GM21529 (cell line): Measurements from ENCODE around the gene CACNB3.
"Not testable (repeated sequence)": the region's sequence is repeated elsewhere in the genome, so short reads cannot be mapped to it uniquely, and the experiment has no call there.

Experiments
- ATAC-seq: cut with Tn5 transposase; IDR thresholded peaks from one replicate; pipeline ENCODE4 v1.9.1; 2021; ENCODE audit not compliant: unreplicated experiment

Gene CACNB3

DNA sequence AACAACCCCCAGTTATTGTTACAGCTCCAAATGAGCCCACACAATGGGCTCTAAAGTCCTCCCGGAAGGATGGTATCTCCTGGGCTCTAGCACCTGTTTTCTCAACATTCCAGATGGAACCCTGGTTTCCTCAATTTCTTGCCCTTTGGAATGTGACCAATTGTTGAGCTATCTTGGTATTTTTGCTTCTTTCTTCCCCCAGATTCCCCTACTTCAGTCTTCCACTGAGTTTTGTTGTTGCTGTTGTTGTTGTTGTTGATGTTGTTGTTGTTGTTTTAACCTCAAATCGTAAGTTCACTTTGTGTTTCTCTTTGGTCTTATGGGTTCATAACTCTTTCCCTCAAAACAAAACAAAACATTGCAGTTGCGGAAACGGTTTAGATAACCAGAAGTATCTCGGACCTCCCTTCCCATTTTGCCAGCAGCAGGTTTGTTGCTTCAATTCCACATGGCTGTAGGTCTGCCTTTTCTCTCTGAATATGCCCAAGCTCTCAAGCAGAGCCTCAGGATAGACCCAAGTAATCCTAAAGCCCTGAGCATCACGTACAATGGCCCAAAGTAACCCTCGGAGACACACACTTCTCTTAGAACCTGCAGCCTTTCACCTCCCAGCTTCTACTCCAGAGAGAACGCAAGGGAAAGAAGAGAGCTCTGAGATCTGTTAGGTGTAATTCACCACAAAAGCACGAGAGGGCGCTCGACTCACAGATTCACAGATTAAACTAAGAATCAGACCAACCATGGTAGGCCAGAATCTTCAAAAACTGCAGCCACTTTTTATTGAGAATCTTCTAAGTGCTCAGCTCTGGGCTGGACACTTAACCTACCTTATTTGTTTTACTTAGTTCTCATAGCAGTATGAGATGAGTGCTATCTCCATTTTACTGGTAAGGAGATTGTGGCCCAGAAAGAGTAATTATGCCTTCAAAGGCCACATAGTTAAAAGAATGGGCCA is 34.7 kb downstream of the CACNB3 start:
- ATAC-seq: no peak

DNA sequence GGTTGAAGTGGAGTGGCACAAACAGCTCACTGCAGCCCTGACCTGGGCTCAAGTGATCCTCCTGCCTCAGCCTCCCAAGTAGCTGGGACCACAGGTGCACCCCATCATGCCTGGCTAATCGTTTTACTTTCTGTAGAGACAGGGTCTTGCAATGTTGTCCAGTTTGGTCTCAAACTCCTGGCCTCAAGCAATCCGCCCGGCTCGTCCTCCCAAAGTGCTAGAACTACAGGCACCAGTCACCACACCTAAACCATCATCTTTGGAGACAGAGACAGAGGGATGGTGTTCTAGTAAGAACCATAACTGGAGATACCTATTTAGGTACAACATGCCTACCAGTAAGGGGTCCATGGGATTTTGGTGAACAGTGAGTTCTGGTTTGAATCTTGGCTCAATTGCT is 36.2 kb downstream of the CACNB3 start:
- no peak for ATAC-seq

DNA sequence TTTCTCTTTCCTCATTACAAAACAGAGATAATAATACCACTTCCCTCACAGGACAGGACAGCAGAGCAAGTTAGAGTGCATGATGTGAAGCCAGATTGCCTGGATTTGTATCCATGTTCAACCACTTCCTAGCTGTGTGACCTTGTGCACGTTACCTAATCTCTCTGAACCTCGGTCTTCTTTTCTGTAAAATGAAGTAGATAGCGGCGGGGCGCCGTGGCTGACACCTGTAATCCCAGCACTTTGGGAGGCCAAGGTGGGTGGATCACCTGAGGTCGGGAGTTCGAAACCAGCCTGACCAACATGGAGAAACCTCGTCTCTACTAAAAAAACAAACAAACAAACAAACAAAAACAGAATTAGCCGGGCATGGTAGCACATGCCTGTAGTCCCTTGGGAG is 36.6 kb downstream of the CACNB3 start:
- not testable (repeated sequence) for ATAC-seq

DNA sequence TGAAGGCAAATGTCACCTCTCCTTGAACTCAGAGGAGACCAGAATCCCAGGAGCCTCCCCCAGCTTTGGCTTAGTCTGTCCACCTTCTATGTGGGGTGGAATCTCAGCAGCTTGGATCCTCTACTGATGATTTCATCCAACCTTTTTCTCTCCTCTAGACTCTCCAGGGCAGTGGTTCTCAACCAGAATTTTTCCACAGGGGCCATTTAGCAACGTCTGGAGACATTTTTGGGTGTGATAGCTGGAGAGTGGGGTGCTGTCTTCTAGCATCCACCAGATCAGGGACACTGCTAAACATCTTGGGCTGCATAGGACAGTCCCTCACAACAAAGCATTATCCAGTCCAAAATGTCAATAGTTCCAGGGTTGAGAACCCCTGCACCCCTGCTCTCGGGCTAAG is 38.1 kb downstream of the CACNB3 start:
- ATAC-seq: no peak

DNA sequence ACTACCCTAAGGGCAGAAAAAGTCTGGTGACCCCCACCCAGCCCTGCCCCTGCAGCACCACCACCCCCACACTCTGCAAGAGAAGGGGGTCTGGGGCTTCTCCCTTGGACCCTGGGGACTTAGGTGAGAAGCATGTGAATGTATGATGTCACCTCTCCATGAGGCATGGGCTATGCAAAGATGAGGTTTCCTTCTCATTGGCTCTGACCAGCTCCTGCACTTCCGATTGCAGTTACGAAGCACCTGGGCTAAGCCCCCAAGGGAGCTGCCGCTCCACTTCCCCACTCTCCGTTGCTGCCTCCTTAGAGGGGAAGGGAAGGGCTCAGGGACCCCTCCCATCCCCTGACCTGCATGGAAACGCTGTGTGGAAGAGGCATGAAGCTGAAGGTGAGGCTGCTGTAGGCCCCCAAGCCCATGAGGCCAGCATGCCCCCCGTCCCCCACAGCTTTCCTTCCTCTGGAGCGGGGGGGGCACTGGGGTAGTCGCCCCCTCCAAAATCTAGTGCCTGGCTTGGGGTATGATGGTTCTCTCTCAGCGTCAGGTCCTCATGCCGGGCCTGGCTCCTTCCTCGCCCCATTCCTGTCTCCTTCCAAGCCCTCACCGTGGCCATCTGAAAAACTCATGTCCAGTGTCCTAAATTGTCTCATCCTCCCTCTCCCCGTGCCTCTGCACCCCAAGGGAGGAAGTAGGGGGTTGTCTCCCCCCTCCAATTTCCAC is 39.1 kb downstream of the CACNB3 start:
- no peak for ATAC-seq

DNA sequence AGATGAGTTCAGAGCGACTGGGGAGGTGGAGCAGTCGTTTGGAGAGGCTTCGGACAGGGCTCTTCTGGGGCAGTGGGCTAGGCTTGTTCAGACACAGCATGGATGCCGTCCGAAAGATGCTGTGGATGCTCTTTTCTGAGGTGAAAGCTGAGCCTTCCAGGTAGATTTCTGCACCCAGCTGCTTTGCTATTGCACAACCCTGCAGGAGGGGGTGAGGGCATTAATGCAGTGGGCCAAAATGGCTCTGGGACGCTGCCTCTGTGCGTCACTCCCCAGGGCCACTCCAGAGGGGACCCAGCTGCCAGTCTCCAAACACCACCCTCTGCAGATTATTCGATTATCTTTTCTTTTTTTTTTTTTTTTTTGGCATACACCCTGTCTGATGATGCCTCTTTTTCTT is 39.7 kb downstream of the CACNB3 start:
- ATAC-seq: no peak

DNA sequence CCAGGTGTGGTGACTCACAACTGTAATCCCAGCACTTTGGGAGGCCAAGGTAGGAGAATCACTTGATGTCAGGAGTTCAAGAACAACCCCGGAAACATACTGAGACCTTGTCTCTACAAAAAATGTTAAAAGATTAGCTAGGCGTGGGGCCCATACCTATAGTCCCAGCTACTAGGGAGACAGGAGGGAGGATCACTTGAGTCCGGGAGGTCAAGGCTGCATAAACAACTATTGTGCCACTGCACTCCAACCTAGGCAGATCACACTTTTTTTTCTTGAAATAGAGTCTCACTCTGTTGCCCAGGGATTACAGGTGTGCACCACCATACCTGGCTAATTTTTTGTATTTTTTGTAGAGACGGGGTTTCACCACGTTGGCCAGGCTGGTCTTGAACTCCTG is 41.3 kb downstream of the CACNB3 start:
- ATAC-seq: no peak

DNA sequence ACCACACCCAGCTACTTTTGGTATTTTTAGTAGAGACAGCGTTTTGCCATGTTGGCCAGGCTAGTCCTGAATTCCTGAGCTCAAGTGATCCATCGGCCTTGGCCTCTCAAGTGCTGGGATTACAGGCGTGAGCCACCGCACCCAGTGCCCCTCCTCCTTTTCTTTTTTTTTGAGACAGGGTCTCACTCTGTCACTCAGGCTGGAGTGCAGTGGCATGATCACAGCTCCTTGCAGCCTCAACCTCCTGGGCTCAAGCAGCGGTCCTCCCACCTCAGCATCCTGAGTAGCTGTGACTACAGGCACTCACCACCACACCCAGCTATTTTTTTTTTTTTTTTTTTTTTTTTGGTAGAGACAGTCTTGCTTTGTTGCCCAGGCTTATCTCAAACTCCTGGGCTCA is 41.9 kb downstream of the CACNB3 start:
- ATAC-seq: not testable (repeated sequence)

DNA sequence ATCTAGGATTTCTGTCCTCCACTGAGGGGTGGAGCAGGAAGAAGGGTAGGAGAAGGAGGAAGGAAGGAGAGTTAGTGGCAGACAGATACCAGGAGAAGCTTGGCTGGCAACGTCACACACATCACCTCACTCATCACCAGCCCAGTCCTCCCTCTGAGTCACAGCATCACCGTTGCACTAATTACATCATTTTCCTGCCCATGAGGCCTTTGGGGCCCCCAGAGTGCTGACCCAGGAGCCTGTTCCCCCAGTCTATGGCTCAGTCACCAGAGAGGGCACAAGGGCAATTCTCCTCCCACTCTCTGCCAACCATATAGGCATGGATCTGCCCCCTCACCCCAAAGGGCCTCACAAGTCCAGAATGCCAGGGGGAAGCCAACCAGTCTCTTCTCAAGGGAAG is 42.8 kb downstream of the CACNB3 start:
- no peak for ATAC-seq

DNA sequence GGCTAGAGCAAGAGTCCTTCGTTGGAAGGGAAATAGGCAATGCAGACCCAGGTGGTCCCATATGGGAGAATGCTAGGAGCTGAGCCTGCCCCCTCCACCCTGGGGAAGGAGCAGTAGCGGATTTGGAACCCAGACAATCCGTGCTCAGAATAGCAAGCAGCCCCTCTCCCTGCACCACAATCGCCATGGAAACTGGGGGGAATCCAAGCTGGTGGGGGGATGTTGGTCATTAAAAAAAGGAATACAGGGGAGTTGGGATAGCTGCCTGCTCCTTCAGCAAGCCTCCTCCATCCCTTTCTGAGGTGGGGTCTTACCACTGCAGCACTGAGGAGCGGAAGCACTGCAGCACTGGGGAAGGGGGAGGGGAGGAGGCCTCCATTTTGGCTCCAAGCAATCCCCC is 44.5 kb downstream of the CACNB3 start:
- no peak for ATAC-seq

DNA sequence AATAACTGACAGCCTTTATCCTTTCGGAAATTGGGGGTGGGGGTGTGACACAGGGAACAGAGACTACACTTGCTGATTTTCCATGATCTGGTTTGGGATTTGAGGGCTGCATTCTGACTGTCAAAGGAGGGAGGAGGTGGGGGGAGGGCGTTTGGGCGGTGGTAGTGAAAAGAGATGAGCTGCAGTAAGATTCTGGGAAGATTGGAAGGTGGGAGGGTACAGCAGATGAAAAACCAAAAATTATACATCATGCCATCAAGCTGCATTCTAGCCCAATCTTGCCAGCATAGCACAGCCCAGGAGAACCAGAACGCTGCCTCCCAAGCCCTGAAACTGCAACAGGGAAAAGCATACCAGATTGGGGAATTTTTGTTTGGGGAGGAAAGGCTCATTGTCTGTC is 45.0 kb downstream of the CACNB3 start:
- no peak for ATAC-seq

DNA sequence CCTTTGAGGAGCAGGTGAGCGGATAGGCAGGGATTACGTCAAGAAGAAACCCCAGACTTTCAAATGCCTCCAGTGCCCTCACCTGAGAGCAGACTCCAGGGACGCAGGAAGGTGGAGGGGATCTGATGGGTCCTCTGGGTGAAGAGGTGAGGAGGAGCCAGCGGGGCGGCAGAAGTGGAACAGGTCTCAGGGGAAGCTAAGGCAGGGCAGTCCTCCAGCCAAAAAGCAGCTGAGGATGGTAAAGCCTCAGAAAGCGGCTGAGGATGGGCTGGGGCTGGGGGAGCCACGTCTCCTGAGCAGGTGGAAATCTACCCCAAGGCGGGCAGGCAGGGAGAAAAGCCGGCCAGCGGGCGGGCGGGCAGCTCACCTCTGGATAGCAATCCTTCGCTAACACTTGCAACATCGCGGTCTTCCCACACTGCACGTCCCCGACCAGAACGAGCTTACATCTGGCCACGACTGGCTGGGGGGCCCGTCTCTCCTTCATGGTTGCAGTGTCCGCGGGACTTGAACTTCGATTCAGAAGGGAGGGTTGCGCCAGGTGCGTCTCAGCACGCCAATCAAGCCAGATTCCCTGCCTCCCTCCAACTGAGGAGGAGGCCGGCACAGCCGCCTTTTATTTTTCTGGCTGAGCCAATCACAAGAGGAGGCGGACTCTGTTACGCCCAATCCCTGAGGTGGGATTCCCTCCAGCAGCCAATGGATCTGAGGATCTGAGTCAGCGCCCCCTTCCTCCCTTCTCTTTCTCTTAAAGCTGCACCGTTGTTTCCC is 47.2 kb downstream of the CACNB3 start, which contains the start of gene RND1:
TSS of gene RND1 (minus strand) at position 590 of the 771 bp plus-strand sequence. CDS start at position 487, 103 bp downstream.
- peak; percentile 95 for ATAC-seq

DNA sequence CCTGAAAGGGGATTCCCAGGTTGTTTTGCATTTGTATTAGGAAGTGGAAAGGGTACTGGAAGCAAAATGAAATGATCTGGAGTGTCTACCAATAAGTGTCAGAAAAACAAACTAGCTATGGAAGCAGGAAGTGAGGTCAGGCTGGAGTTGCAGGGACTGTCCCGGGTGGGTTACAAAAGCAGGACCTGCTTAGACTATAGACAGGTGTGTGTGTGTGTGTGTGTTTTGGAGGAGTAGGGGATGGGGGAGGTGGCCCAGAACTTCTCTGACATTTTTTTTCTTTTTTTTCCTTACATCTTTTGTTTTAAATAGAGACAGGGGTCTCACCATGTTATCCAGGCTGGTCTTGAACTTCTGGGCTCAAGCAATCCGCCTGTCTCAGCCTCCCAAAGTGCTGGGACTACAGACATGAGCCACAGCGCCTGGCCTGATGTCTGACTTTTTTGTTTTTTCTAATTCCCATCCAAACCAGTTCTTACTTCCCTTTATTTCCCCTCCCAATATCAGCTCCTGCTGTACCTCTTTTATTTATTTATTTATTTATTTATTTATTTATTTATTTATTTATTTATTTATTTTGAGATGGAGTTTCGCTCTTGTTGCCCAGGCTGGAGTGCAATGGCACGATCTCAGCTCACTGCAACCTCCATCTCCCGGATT is 47.9 kb downstream of the CACNB3 start:
- no peak for ATAC-seq

DNA sequence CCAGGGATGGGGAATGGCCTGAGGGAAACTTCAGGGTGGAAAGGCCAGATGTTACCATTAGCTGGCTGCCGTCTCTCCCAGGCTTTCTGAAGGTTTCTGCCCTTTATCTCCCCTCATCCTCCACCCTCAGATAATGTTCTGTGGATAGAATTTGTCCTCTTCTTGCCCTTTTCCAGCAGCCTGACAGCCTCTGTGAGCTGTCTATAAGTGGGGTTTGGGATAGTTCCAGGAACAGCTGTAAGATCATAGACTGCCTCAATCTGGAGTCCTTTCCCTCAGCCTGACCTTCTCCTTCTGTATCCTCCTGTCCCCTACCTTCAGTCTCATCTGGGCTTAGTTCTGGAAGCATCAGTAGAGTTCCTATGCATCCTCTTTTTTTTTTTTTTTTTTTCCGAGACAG is 50.2 kb downstream of the CACNB3 start:
- no peak for ATAC-seq

DNA sequence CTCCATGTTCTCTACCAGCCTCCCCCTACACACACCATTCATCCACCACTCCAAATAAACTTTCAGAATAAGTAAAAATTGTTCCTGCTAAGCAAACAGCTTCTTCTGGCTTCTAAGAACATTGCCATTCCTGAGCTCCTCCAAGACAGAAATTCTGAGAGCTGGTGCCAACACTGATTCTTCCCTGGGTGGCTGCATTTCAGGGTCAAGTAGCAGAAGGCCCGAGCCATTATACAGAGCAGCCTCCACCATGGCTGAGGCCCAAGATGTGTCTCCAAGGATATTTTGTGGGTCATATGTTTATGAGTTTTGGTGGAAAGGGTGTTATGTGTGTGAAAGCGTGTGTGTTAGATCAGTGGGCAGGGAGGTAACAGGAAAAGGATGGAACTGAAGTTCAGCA is 50.9 kb downstream of the CACNB3 start:
- ATAC-seq: no peak

DNA sequence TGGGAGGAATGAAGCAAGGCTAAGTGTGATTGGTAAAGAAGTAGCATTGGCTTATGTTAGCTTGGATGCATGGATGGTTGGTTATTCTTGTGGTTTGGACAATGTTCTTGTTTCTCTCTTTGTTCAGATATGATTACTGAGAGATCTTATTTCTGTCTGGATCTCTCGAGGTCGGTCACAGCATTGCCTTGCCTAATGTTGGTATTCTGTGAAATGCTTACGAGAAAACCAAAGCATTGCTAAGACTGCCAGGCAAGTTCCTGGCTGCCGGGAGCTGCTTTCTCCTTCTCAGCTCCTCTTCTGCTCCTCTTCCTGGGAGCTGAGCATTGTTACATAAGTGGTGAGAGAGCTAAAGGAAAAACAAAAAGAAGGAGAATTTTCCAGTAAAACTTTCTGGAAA is 54.8 kb downstream of the CACNB3 start:
- no peak for ATAC-seq

DNA sequence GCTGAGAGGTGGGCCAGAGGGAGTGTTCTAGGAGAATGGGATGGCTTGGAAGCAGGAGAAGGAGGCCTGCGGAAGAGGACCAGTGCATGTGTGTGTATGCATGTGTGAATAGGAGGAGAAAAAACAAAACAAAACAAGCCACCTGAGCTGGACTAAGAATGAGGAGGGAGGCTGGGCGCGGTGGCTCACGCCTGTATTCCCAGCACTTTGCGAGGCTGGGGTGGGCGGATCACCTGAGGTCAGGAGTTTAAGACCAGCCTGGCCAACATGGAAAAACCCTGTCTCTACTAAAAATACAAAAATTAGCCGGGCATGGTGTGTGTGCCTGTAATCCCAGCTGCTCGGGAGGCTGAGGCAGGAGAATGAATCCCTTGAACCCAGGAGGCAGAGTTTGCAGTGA is 55.2 kb downstream of the CACNB3 start:
- ATAC-seq: not testable (repeated sequence)

DNA sequence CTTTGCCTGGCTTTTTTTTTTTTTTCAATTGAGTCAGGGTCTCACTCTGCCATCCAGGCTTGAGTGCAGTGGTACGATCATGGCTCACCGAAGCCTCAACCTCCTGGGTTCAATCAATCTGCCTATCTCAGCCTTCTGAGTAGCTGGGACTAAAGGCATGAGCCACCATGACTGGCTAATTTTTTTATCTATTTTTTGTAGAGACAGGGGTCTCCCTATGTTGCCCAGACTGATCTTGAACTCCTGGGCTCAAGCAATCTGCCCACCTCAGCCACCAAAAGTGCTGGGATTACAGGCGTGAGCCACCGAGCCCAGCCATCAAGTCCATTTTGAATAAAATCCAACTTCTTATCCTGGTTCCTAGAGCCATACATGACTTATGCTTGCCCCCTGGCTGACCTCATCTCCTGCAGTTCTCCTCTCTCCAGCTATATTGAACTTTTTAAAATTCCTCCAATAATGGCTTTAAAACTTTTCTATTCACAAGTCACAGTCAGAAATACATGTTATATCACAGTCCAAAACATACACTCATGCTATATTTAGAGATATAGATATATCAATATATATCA is 57.7 kb downstream of the CACNB3 start:
- no peak for ATAC-seq
